SJSA1 (cell line): ENCODE measurements around the gene TXNDC17. TPM values are rescaled to one million over a fixed set of nuclear protein-coding genes. Genes with fewer than 3 reads are reported as not detected.
A peak's percentile ranks its signal among the peaks of the same experiment; 100 is the strongest.
"Not testable (repeated sequence)": the region's sequence is repeated elsewhere in the genome, so short reads cannot be mapped to it uniquely, and the experiment has no call there.

Experiments
- DNase-seq, 2 experiments: peaks; one replicate each; pipeline ENCODE4 v3.0.0-alpha.2; 2015 to 2020; ENCODE audit warnings: low spot score in 2 of 2, low read depth in 1 of 2
- H3K27ac ChIP-seq: fragments of 250-450 bp; sonication (Bioruptor Pico); 2 replicates; pipeline ENCODE4 v1.5.1; 2020; ENCODE audit warnings: mild to moderate bottlenecking, moderate library complexity
- H3K27me3 ChIP-seq: fragments of 250-450 bp; sonication (Bioruptor Pico); replicated peaks from 2 replicates; pipeline ENCODE4 v1.5.1; 2020; ENCODE audit warnings: mild to moderate bottlenecking, moderate library complexity
- H3K36me3 ChIP-seq: fragments of 250-450 bp; sonication (Bioruptor Pico); 2 replicates; pipeline ENCODE4 v1.5.1; 2020; ENCODE audit warnings: mild to moderate bottlenecking
- H3K4me1 ChIP-seq: fragments of 250-450 bp; sonication (Bioruptor Pico); replicated peaks from 2 replicates; pipeline ENCODE4 v1.6.1; 2021; ENCODE audit warnings: mild to moderate bottlenecking
- H3K4me3 ChIP-seq: fragments of 250-450 bp; sonication (Bioruptor Pico); 2 replicates; pipeline ENCODE4 v1.5.1; 2020; ENCODE audit warnings: mild to moderate bottlenecking
- H3K9me3 ChIP-seq: fragments of 250-450 bp; sonication (Bioruptor Pico); replicated peaks from 2 replicates; pipeline ENCODE4 v1.5.1; 2020; ENCODE audit warnings: mild to moderate bottlenecking
- total RNA-seq: library from RNA; depleted of rRNA; stranded (reverse); fragments of >200 nt; shearing (Covaris generic); gene quantifications from 2 replicates; pipeline ENCODE4 v1.2.3, GENCODE V29; 2014

The TXNDC17 gene
- total RNA-seq, 1 experiment from 2014 or later = 226 TPM

DNA sequence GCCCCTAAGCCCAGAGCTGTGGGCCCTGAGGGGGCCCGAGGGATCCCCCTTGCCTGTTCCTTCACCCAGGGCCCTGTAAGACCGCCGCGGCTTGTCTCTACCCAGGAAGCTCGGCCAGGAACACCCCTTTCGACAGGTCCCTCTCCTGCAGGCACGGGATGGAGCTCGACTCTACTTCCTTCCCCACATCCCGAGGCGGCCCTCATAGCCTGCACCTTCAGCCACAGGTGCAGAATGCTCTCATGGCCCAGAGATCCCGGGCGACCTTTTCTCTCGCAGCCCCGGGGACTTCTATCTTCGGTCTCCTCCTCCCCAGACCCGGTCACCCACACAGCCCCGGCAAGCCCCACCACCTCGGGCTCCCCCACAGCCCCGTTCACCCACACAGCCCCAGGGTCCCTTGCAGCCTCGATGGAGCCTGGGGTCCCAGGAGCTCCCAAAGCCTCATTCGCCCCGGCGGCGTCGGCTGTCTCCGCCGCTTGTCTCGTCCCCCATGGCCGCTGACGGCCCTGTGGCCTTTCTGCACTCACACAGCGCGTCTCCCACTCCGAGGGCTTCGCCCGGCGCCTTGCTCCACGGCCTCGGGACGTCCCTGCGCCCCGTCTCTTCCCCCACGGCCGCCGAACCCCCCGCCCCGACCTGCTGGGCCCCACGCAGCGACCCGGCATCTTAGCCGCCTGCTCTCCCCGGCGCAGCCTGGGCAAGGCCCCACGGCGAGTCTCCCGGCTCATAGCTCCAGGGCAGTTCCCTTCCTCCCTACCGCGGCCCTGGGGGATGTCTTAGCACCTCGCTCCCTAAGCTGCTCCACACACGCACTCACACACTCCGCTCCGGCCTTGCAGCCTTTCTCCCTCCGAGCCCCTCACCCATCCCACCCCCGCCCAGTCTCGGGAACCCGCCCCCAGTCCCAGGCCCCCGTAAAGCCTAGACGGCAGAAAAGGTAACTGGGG, 999 bp upstream of the TXNDC17 start:
- Histone ChIP-seq H3K4me3 (peak overlapping the region; percentile 62), H3K4me1 (peaks cover 20% of the 10 kb centered on the region), H3K27me3 (no peaks in the 10 kb centered on the region), H3K9me3 (no peaks in the 10 kb centered on the region), H3K36me3 (peaks cover 36% of the 10 kb centered on the region), H3K27ac (peak overlapping the region; percentile 80)
- DNase-seq = peak in 1 of 2 experiments; percentile 15

GRCh38 chr17:6641247-6641863, 495 bp downstream of the TXNDC17 start:
- H3K27me3 ChIP-seq = no peaks in the 10 kb centered on the region
- no peaks in the 10 kb centered on the region for H3K9me3 ChIP-seq
- H3K4me1 ChIP-seq = peaks cover 20% of the 10 kb centered on the region
- peak overlapping the region; percentile 80 for H3K27ac ChIP-seq
- peak overlapping the region; percentile 62 for H3K4me3 ChIP-seq
- H3K36me3 ChIP-seq = peaks cover 48% of the 10 kb centered on the region
- DNase-seq = no peak

DNA sequence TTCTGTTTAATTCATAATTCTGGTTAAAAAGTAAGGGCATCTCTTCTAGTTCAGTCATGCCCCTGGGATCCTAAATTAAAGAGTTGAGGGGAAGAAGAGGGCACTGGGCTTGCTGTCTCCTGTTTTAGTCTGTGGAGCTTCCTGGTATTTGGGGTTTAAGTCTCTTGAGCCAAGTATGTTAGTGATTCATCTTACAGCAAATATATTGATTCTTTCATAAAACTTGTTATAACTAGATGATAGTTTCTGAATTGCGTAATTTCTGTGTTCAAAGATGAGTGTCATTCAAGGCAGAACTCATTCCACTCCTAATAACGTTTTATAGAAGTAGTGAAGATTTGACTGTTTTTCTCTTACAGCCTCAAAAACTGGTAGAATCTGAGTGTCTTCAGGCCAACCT, 1.7 kb downstream of the TXNDC17 start:
- Histone ChIP-seq H3K36me3 (peaks cover 54% of the 10 kb centered on the region), H3K9me3 (no peaks in the 10 kb centered on the region), H3K4me1 (peaks cover 20% of the 10 kb centered on the region), H3K4me3 (no peak overlapping the region), H3K27me3 (no peaks in the 10 kb centered on the region), H3K27ac (no peak overlapping the region)
- DNase-seq = no peak

- H3K27me3 ChIP-seq = no peaks in the 10 kb centered on the region
- H3K27ac ChIP-seq = no peak overlapping the region
- no peak overlapping the region for H3K4me3 ChIP-seq
Measured at GRCh38 chr17:6643451-6644125, 2.7 kb downstream of the TXNDC17 start.

DNA sequence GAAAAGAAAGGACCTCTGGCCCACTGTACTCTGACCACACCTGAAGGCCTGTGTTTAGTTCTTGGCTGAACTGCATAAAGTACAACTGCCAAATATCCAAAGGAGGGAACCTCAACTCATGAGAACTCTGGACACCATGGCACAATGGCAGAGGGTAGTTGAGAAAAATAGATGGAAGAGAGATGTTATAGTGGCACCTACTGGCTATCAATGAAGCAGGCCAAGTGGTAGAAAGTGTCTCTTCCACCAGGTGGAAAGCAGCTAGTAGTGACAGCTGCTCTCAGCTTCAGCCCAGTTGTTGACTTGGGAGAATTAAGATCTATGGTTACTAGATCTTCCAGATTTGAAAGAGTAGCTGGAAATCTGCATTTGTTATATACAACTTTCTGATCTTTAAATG, 7.3 kb downstream of the TXNDC17 start:
- H3K27ac ChIP-seq = no peak overlapping the region
- H3K9me3 ChIP-seq = peaks cover 5% of the 10 kb centered on the region
- peaks cover 22% of the 10 kb centered on the region for H3K4me1 ChIP-seq
- H3K27me3 ChIP-seq = no peaks in the 10 kb centered on the region
- H3K4me3 ChIP-seq = no peak overlapping the region
- no peak for DNase-seq
- H3K36me3 ChIP-seq = peaks cover 53% of the 10 kb centered on the region

More at GRCh38 chr17:6643451-6644125, 2.7 kb downstream of the TXNDC17 start:
- Histone ChIP-seq H3K4me1 (peaks cover 20% of the 10 kb centered on the region), H3K36me3 (peaks cover 64% of the 10 kb centered on the region), H3K9me3 (no peaks in the 10 kb centered on the region)
- DNase-seq = no peak

- peak within 1 kb of the TSS; percentile 97 for H3K27ac ChIP-seq
Measured at GRCh38 chr17:6651354-6651918, 10.6 kb downstream of the TXNDC17 start, which contains the start of the genes C17orf100 and MED31. Gene C17orf100 (plus strand): TSS chr17:6651762. CDS start chr17:6651914, 152 bp downstream. Gene MED31 (minus strand): TSS chr17:6651605. CDS start chr17:6651528, 77 bp downstream.

GRCh38 chr17:6651919-6652452, 11.1 kb downstream of the TXNDC17 start:
- Histone ChIP-seq H3K27ac (peak overlapping the region; percentile 97), H3K4me3 (peak overlapping the region; percentile 79), H3K27me3 (no peaks in the 10 kb centered on the region), H3K36me3 (peaks cover 21% of the 10 kb centered on the region), H3K9me3 (peaks cover 5% of the 10 kb centered on the region), H3K4me1 (peaks cover 22% of the 10 kb centered on the region)
- DNase-seq = no peak

More at GRCh38 chr17:6651354-6651918, 10.6 kb downstream of the TXNDC17 start, which contains the start of the genes C17orf100 and MED31:
- Histone ChIP-seq H3K9me3 (peaks cover 5% of the 10 kb centered on the region), H3K36me3 (peaks cover 23% of the 10 kb centered on the region), H3K27me3 (no peaks in the 10 kb centered on the region), H3K4me1 (peaks cover 22% of the 10 kb centered on the region), H3K4me3 (peak within 1 kb of the TSS; percentile 79)
- peak; percentile 95 to 96 for DNase-seq

DNA sequence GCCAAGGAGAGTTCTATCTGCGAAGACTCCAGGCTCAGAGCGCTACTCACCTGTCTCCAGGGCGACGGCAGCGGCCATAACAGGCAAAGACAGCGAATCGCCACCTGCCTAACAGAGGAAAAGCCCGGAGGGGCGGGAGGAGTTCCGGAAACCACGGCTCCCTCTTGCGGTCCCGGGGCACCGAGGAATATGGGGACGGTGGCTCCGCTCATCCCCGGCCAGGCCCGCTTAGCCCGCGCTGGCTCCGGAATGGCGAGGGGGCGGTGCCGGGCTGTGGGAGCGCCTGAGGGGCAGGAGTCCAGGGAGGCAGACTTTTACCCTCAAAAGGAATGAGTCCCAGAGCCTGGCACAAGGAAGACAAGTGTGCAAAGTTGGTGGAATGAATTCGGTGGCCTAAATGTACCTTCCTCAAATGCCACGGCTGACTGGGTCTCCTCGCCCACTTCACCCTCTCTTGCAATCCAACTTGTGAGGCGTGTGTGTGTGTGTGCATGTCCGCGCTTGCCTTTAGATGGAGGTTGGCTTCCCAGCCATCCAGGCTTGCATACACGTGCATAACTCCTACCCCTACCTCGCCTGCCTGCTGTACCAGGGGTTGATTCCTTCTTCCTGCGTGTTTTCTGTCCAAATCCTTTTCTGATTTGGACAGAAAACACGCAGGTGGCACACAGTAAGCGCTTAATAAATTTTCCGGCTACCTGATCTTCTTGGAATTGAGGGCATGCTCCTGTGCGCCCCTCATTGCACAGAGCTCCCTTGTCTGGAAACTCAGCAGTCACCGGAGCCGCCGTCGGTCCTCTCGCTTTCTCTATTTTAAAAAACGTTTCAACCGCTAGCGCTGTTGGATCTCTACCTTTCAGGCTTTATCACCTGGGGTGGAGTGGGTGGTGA, 14.2 kb downstream of the TXNDC17 start:
- Histone ChIP-seq H3K36me3 (no peaks in the 10 kb centered on the region; the same call in 1 of the 2 replicates), H3K4me3 (no peak overlapping the region), H3K4me1 (peaks cover 21% of the 10 kb centered on the region), H3K27ac (no peak overlapping the region), H3K27me3 (no peaks in the 10 kb centered on the region), H3K9me3 (peaks cover 5% of the 10 kb centered on the region)
- DNase-seq = no peak

DNA sequence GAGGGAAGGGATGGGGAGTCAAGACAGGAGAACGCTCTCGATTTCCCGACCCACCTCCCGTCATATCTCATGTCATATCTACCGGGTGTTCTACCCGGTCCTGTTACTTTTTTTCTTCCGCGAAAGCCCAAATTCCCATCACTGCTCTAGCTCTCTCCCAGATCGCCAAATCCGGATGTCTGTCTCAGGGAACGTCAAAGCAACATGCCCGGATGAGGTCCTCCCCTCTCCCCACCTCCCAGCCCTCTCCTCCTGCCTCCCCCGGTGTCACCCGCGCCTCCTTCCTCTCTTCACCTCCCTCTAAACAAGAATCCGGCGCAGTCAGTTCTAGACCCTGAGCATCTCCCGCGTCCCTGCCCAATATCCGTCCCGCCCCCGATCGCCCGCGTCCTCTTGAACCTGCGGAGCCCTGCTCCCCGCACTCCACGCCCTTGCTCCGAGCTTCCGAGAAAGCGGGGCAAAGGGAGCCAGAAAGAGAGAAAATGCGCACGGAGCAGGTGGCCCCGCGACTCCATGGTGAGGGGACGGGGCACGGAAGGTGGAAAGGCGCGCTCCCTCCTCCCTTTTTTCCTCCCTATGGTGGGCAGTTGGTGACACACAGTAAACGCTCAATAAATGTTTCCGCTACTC, 15.0 kb downstream of the TXNDC17 start:
- peaks cover 15% of the 10 kb centered on the region for H3K4me1 ChIP-seq
- H3K36me3 ChIP-seq, DNase-seq, H3K27me3 ChIP-seq, H3K4me3 ChIP-seq, H3K27ac ChIP-seq, H3K9me3 ChIP-seq: not testable (repeated sequence)

GRCh38 chr17:6656797-6657632, 16.2 kb downstream of the TXNDC17 start:
- H3K4me3 ChIP-seq, H3K9me3 ChIP-seq, H3K36me3 ChIP-seq, H3K27me3 ChIP-seq, H3K27ac ChIP-seq, DNase-seq, H3K4me1 ChIP-seq: not testable (repeated sequence)

GRCh38 chr17:6657633-6658287, 16.9 kb downstream of the TXNDC17 start:
- DNase-seq = no peak
- H3K27ac ChIP-seq = no peak overlapping the region
- H3K4me1 ChIP-seq = peaks cover 3% of the 10 kb centered on the region
- H3K36me3 ChIP-seq = no peaks in the 10 kb centered on the region
- H3K9me3 ChIP-seq = no peaks in the 10 kb centered on the region
- no peak overlapping the region for H3K4me3 ChIP-seq
- H3K27me3 ChIP-seq = peaks cover 13% of the 10 kb centered on the region
